ENCODE measurements around the gene FAM181B. TPM values are rescaled to one million over a fixed set of nuclear protein-coding genes. Genes with fewer than 3 reads are reported as not detected.

Gene FAM181B
- total and polyA plus RNA-seq, 2 donors (not counting 1 experiment from before 2014, with no cell fraction given), result 0.17 TPM; not detected in 1

GRCh38 chr11:82771781-82772180 is 38.1 kb upstream of the FAM181B start:
- H3K9ac ChIP-seq (ENCODE audit: insufficient read depth, low read length), result no peak overlapping the region
- no peaks in the 10 kb centered on the region for H3K4me1 ChIP-seq (ENCODE audit: control insufficient read depth, extremely low read depth, insufficient read depth, low read length)
- H3K27ac ChIP-seq (ENCODE audit: insufficient read depth, low read length), result no peak overlapping the region
- no peaks in the 10 kb centered on the region for H3K27me3 ChIP-seq (ENCODE audit: control insufficient read depth, insufficient read depth, low read length)
- H3K9me3 ChIP-seq (ENCODE audit: control insufficient read depth, insufficient read depth, low read depth, low read length), result no peaks in the 10 kb centered on the region
- no peaks in the 10 kb centered on the region for H3K79me2 ChIP-seq (ENCODE audit: control insufficient read depth, insufficient read depth, low read length)
- no peak overlapping the region for H3K4me2 ChIP-seq (ENCODE audit: extremely low read depth, insufficient read depth, low read length)
- no peaks in the 10 kb centered on the region for H4K20me1 ChIP-seq (ENCODE audit: control insufficient read depth, extremely low read depth, insufficient read depth, low read length)
- no peak overlapping the region for H3K4me3 ChIP-seq (replicated peaks in 1 of 4; ENCODE audit: control extremely low read depth in 1 of 4, insufficient read depth in 1 of 4, low read depth in 3 of 4, low read length in 4 of 4)
- no peak for TF ChIP-seq EZH2 (IDR thresholded peaks at IDR 0.05; ENCODE audit: low read length, missing control alignments)
- no peak for TF ChIP-seq CTCF (conservative IDR thresholded peaks at IDR 0.05 in 1 of 2, IDR thresholded peaks at IDR 0.05 in 1 of 2; ENCODE audit: low read depth in 1 of 2, low read length in 2 of 2)
- DNase-seq (ENCODE audit: low read depth in 2 of 2), result no peak
- H3K36me3 ChIP-seq (ENCODE audit: control insufficient read depth, insufficient read depth, low read length), result no peaks in the 10 kb centered on the region
- no peak overlapping the region for H2AFZ ChIP-seq (ENCODE audit: low read length)

GRCh38 chr11:82767123-82767522 is 33.5 kb upstream of the FAM181B start:
- Histone ChIP-seq H3K9me3 (ENCODE audit: control insufficient read depth, insufficient read depth, low read depth, low read length) (no peaks in the 10 kb centered on the region), H2AFZ (ENCODE audit: low read length) (no peak overlapping the region), H3K27me3 (ENCODE audit: control insufficient read depth, insufficient read depth, low read length) (no peaks in the 10 kb centered on the region), H3K4me3 (replicated peaks in 1 of 4; ENCODE audit: control extremely low read depth in 1 of 4, insufficient read depth in 1 of 4, low read depth in 3 of 4, low read length in 4 of 4) (no peak overlapping the region), H3K79me2 (ENCODE audit: control insufficient read depth, insufficient read depth, low read length) (no peaks in the 10 kb centered on the region), H3K27ac (ENCODE audit: insufficient read depth, low read length) (no peak overlapping the region), H4K20me1 (ENCODE audit: control insufficient read depth, extremely low read depth, insufficient read depth, low read length) (no peaks in the 10 kb centered on the region), H3K9ac (ENCODE audit: insufficient read depth, low read length) (no peak overlapping the region), H3K36me3 (ENCODE audit: control insufficient read depth, insufficient read depth, low read length) (no peaks in the 10 kb centered on the region), H3K4me1 (ENCODE audit: control insufficient read depth, extremely low read depth, insufficient read depth, low read length) (no peaks in the 10 kb centered on the region), H3K4me2 (ENCODE audit: extremely low read depth, insufficient read depth, low read length) (no peak overlapping the region)
- TF ChIP-seq CTCF (conservative IDR thresholded peaks at IDR 0.05 in 1 of 2, IDR thresholded peaks at IDR 0.05 in 1 of 2; ENCODE audit: low read depth in 1 of 2, low read length in 2 of 2), result no peak
- no peak for TF ChIP-seq EZH2 (IDR thresholded peaks at IDR 0.05; ENCODE audit: low read length, missing control alignments)
- DNase-seq (ENCODE audit: low read depth in 2 of 2), result no peak

- no peak for DNase-seq (ENCODE audit: low read depth in 2 of 2)
- Histone ChIP-seq H3K9ac (ENCODE audit: insufficient read depth, low read length) (no peak overlapping the region), H3K4me3 (replicated peaks in 1 of 4; ENCODE audit: control extremely low read depth in 1 of 4, insufficient read depth in 1 of 4, low read depth in 3 of 4, low read length in 4 of 4) (no peak overlapping the region), H2AFZ (ENCODE audit: low read length) (no peak overlapping the region), H3K4me2 (ENCODE audit: extremely low read depth, insufficient read depth, low read length) (no peak overlapping the region), H4K20me1 (ENCODE audit: control insufficient read depth, extremely low read depth, insufficient read depth, low read length) (no peaks in the 10 kb centered on the region), H3K27ac (ENCODE audit: insufficient read depth, low read length) (no peak overlapping the region), H3K4me1 (ENCODE audit: control insufficient read depth, extremely low read depth, insufficient read depth, low read length) (no peaks in the 10 kb centered on the region), H3K36me3 (ENCODE audit: control insufficient read depth, insufficient read depth, low read length) (no peaks in the 10 kb centered on the region), H3K27me3 (ENCODE audit: control insufficient read depth, insufficient read depth, low read length) (no peaks in the 10 kb centered on the region), H3K9me3 (ENCODE audit: control insufficient read depth, insufficient read depth, low read depth, low read length) (no peaks in the 10 kb centered on the region), H3K79me2 (ENCODE audit: control insufficient read depth, insufficient read depth, low read length) (no peaks in the 10 kb centered on the region)
- no peak for TF ChIP-seq CTCF (conservative IDR thresholded peaks at IDR 0.05 in 1 of 2, IDR thresholded peaks at IDR 0.05 in 1 of 2; ENCODE audit: low read depth in 1 of 2, low read length in 2 of 2)
- no peak for TF ChIP-seq EZH2 (IDR thresholded peaks at IDR 0.05; ENCODE audit: low read length, missing control alignments)
These were observed 31.9 kb upstream of the FAM181B start for GRCh38 chr11:82765466-82766034.

Data from fibroblast of lung (primary cell).